ENCODE results near the gene EPB41.
"Not testable (repeated sequence)": the region's sequence is repeated elsewhere in the genome, so short reads cannot be mapped to it uniquely, and the experiment has no call there.

The EPB41 gene

GRCh38 chr1:29108041-29108440, 193.7 kb downstream of the EPB41 start:
- not testable (repeated sequence) for DNase-seq (ENCODE audit: low read depth in 2 of 2)

- no peak for DNase-seq (ENCODE audit: low read depth in 2 of 2)
Observed at GRCh38 chr1:29112705-29113412, 198.5 kb downstream of the EPB41 start.

- DNase-seq (ENCODE audit: low read depth in 2 of 2): no peak
Observed at GRCh38 chr1:29113413-29114117, 199.2 kb downstream of the EPB41 start.

DNA sequence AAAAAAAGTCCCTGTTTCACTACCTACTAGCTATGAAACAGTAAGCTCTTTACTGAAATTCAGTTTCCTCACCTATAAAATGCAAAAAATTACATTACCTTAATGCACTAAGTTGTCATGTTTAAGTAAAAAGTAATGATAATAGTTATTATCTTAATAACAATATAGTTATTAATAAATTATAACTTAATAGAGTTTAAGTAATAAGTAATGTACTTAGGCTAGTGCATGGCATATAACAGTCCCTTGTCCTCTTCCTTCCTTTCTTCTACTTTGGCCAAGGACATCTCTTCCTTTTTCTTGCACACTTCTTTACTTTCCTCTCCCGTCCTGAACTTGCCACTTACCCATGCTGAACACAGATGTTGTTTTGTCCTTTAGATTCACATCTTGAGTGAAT, 200.3 kb downstream of the EPB41 start:
- no peak for DNase-seq (ENCODE audit: low read depth in 2 of 2)

GRCh38 chr1:29117381-29117780, 203.0 kb downstream of the EPB41 start:
- DNase-seq (ENCODE audit: low read depth in 2 of 2): no peak

DNA sequence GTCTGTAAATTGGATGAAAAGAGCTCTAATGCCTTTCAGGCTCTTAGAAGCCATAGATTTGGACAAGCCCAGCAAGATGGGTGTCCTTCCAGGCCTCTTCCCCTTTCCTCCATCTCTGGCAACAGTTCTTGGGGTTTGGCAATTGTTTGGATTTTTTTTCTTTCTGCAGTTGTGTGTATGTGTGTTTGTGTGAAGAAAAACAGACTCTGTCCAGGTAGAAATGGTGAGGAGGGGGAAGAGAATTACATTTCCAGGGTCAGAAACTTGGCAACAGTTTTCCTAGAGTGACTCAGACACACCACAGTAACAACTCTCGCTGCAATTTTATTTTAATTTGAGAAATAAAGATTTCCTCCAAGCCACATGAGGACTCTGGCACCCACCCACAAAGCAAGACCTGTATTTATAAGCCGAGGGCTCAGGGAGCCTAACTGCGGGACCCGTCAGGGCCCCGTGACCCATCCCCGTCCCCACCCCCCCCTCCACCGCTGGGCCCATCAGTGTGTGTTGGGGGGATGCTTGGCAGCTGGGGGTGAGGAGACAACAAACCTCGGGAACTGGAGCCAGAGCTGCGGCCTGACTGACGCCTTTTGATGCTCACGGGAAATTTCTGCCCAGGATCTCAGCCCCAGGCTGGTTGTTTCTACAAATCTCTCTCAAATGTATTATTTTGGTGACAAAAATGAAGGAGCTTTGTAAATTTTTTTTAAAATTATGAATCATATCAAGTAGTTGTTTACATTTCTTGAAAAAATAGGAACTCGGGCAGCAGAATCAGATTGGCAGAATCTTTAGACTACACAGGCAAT, 205.0 kb downstream of the EPB41 start:
- DNase-seq (ENCODE audit: low read depth in 2 of 2): no peak

DNA sequence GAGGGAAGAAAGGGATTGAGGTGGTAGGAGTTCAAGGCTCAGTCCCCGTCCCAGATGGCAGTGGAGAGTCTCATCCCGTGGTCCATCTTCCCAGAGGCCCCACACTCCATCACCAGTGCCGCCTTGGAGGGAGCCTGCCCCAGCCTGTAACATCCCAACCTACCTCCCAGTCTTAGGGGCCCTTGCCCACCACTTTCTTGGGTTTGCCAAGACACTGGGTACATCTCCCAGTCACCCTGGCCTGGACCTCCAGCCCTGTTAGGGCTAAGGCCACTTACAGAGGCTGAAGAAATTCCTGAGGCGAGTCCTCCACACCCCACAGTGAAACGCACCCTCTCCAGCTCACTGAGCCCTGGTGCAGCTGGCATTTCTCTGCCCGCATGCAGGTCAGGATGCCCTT, 206.0 kb downstream of the EPB41 start:
- no peak for DNase-seq (ENCODE audit: low read depth in 2 of 2)

DNA sequence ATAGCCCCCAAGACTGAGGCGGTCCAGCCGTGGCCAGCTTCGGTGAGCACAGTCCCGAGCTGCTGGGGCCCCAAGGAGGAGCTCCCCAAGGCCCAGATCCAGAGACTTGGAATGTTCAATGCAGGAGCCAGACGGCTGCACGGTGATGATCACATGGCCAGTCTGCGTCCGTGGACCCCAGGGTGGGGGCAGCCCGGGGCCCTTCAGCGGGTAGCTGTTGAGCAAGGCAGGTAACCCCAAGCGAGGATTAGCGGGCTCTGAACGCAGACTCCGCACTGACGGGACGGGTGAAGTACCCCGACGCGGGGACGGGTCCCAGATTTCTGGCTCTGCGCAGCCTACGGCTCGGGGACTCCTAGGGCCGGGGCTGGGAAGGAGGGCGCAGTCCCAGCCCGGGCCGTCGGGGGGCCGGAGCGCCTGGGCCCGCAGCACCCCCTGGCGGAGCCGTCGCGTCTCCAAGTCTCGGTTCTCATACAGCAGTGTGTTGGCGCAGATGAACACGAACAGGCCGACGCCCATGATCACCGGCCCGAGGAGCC, 206.6 kb downstream of the EPB41 start:
- DNase-seq (ENCODE audit: low read depth in 2 of 2): peak; percentile 49 to 59

DNA sequence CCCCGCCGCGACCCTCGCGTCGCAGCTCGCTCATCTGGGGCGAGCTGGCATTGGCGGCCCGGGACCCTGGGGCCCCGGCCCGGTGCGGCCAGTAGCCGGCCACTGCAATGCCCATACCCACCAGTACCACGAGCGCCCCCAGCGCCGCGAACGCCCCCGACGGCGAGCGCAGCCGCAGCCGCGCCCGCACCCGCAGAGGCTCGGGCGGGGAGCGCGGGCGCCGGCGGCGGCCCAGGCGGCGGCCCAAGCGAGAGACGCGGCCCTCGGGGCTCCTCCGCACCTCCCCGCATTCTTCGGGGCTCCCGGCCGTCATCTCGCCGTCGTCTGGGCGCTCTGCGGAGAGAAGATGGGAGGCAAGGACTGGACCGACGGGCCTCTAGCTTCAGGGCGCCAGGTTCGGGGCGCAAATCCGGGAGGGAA, 207.2 kb downstream of the EPB41 start:
- DNase-seq (ENCODE audit: low read depth in 2 of 2): no peak

- no peak for DNase-seq (ENCODE audit: low read depth in 2 of 2)
Observed at GRCh38 chr1:29121936-29122681, 207.7 kb downstream of the EPB41 start.

DNA sequence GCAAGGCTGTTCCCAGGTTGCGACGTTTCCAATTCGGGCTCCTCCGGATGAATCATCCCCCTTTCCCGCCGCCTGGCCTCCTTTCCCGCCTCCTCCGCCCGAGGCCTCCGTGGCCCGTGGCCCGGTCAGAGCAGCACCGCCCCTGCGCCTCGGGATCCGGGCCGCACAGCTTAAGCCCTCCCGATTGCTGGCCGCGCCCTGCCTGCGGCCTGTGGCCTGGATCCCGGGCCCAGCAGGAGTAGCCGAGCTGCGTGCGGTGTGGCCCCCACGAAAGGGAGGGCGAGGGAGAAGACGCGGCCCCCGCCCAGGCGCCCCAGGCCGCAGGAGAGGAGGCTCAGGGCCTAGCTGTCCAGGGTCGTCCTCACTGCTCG, 208.3 kb downstream of the EPB41 start:
- DNase-seq (ENCODE audit: low read depth in 2 of 2): no peak

DNA sequence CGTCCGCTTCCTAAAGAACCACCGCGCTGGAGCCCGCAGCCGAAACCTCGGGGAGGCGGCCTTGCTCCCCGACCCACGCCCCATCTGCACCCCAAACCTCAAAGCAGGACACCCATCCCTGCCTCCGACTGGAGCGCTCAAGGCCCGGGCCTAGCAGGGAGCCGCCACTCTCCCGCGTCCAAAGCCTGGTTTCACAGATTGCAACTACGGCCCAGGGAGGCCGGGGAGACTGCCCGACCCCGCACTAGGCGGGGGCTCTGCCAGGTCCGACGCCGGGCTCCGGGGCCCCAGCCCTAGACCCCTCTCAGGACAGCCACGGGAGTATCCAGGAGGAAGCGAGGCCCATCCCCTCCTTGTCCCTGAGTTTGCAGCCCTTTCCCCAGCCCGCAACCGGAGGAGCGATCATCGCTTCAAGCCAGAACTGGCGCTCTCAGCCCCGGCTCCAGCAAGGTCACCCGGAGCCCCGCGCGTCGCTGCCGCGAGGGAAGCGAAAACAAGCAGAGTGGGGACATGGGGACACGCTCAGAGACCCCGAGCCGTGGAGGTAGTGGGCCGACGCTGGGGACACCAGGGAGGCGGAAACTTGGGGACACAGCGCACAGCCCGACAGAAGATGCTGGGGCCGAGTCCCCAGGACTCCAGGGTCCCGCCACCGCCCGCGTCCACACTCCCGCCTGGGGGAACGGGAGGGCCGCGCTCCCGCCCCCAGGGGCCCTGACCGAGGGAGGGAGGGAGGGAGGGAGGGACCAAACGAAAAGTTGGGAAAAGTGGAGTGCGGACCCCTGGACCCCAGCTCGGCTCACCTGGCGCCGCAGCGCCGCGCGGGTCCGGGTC, 208.9 kb downstream of the EPB41 start:
- DNase-seq (ENCODE audit: low read depth in 2 of 2): no peak

DNA sequence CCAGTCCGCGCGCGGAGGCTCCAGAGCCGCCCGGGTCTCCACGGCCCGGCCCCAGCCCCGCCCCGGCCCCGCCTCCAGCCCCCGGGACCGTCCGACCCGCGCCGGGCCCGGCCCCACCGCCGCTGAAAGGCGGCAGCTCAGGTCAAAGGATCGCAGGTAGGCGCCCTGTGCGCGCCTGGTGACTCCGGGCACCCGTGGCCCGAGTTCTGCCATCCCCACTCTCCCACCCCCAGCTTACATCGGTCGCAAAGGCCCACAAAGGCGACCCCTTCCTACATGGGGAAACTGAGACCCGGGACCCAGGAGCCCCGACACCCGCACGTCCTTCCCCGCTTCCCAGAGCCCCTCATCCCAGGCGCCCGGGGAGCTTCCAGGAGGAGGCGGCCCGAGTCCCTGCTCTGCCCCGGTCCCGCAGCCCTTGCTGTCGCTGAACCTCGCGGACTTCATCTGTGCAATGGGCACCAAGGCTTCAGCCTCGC, 209.6 kb downstream of the EPB41 start, which contains the start of gene TMEM200B:
TMEM200B (minus strand) TSS at position 17 of the 479 bp plus-strand sequence. CDS start 2,075 bp downstream, outside the sequence.
- no peak for DNase-seq (ENCODE audit: low read depth in 2 of 2)

DNA sequence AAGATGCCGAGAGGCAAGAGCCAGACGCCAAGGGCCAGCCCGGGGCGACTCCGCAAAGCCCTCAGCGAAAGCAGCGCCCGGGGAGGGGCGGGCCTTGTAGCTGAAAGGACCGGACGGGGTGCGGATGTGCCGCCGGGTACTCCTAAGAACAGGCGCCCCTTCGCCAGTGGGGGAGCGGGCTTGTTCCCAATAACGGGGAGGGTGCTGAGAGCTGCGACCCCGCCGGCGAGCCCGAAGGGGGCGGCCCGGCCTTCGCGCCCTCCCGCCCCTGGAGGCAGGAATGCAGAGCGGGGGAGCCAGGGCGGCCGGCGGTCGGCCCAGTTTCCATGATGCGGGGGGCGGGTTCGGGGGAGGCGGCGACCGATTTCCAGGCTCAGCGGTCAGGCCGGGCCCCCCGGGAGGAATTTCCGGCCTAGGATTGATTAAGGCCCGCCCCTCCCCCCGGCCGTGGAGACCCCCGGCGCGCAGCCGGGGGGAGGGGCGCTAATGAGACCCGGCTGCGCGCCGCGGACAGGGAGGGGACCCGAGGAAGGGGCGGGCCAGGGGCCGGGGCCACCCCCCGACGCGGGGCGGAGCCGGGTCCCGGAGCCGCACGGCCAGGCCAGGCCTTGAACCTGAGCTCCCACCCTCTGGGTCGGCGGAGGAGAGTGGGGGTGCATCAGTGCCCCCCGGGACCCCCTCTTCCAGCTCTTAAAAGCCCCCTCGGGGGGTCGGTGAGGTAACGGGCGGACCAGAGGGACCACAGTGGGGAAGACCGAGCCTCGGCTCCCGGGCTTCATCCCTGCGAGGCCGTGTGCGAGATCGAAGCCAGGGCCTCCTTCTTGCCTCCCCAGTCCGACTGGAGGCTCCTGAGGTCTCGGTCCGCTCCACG, 210.2 kb downstream of the EPB41 start:
- peak in 1 of 2 donors; percentile 59 for DNase-seq (ENCODE audit: low read depth in 2 of 2)

DNA sequence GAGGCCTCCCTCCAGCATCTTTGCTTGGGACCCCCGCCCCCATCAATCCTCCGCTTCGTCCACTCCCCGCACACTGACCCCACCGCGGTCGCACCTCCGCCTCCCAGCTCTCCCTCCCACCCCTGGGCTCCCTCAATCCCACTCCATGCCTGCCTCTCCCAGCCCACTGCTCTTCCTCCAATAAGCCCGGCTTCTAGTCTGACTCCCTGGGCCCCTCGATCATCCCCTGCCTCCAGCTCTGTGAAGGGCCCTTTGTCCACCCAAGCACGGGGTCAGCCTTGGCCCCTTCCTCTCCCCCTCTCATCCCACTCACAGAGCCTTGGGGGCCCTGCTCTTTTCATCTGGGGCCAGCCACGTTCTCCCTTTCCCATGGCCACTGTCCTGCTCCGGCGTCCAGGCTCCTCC, 210.9 kb downstream of the EPB41 start:
- DNase-seq (ENCODE audit: low read depth in 2 of 2): no peak

GRCh38 chr1:29125788-29126187, 211.4 kb downstream of the EPB41 start:
- DNase-seq (ENCODE audit: low read depth in 2 of 2): no peak

- DNase-seq (ENCODE audit: low read depth in 2 of 2): no peak
Observed at GRCh38 chr1:29126198-29126597, 211.8 kb downstream of the EPB41 start.

DNA sequence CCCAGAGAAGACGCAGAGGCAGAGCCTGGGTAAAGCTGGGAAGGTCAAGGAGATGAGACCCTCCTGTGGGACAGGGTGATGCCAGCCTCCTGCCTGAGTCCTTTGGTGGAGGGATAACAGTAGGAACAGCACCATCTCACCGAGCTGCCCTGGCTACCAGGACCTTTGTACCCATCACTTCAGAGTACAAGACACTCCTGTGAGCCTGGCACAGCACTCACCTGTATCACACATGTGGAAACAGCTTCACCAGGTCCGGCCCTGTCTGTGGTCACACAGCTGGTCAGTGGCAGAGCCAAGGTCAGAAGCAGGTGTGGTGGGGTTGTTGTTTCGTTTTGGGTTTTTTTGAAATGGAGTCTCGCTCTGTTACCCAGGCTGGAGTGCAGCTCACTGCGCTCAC, 214.4 kb downstream of the EPB41 start:
- DNase-seq (ENCODE audit: low read depth in 2 of 2): no peak

DNA sequence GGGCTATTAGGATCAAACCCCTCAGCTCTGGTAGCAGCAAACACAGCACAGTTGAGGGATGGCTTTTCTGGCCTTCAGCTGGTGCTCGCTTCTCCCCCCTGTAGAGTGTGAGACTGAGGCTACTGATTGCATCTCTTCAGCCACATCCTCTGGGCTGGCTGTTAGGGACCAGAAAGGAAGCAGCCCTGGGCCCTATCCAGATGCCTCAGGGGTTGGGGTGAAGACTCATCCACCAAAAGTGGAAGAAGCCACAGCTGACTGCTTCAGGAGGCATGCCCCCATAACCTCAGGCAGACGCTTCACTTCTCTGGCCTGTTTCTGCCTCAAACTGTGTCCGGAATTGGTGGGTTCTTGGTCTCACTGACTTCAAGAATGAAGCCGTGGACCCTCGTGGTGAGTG, 215.5 kb downstream of the EPB41 start:
- DNase-seq (ENCODE audit: low read depth in 2 of 2): no peak

Measured in activated CD4-positive, alpha-beta T cell treated with anti-CD3 and anti-CD28 coated beads for 24 hours (primary cell).